ENCODE results near the gene CIP2A.

CIP2A gene

DNA sequence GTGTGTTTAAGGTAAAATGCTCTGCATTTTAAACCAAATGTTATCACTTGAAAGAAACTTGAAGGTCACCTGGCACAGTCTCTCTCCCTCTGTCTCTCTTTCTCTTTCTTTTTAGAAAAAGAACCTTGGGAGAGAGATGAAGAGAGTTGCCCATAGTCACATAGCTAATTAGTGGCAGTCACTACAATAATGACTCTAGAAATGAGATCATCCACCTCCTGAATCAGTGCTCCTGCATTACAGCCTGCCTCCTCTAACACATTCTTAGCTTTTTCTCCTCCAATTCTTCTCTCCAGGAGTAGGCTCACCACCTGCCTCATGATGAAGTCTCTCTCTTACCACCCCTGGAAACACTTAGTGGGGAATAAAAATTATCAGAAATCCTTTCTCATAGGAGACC is 81.3 kb downstream of the CIP2A start:
- Histone ChIP-seq H3K23ac (ENCODE audit: low read length in 2 of 2) (no peak overlapping the region), H4K8ac (ENCODE audit: low read length) (no peak overlapping the region), H2AFZ (ENCODE audit: low read depth, low read length) (no peak overlapping the region), H4K91ac (ENCODE audit: low read length) (no peak overlapping the region), H3K4me2 (ENCODE audit: low read length, poor library complexity, severe bottlenecking) (no peak overlapping the region), H2BK15ac (ENCODE audit: low read depth, poor library complexity, severe bottlenecking) (no peak overlapping the region), H3K9me3 (ENCODE audit: control insufficient read depth, low read length) (no peaks in the 10 kb centered on the region), H2BK12ac (ENCODE audit: low read length in 2 of 2) (no peak overlapping the region), H3K4me3 (ENCODE audit: insufficient read depth in 1 of 2, low read depth in 1 of 2, low read length in 2 of 2) (no peak overlapping the region), H3K14ac (ENCODE audit: low read length in 2 of 2) (no peak overlapping the region), H3K27ac (ENCODE audit: low read length, poor library complexity, severe bottlenecking) (no peak overlapping the region), H3K27me3 (ENCODE audit: control insufficient read depth in 1 of 2, insufficient read depth in 1 of 2, low read length in 2 of 2) (no peaks in the 10 kb centered on the region), H2AK5ac (ENCODE audit: low read length, severe bottlenecking) (no peak overlapping the region), H3K9ac (ENCODE audit: low read length) (no peak overlapping the region), H2BK5ac (ENCODE audit: low read depth, low read length, poor library complexity, severe bottlenecking) (no peak overlapping the region), H3K36me3 (ENCODE audit: control insufficient read depth in 1 of 2, insufficient read depth in 2 of 2, low read depth in 1 of 2, low read length in 2 of 2) (no peaks in the 10 kb centered on the region), H3K4me1 (ENCODE audit: control insufficient read depth, insufficient read depth, low read depth, low read length) (no peaks in the 10 kb centered on the region), H2BK120ac (ENCODE audit: low read depth, low read length) (no peak overlapping the region), H3K79me1 (replicated peaks; ENCODE audit: low read length, poor library complexity, severe bottlenecking) (no peaks in the 10 kb centered on the region), H3K4ac (ENCODE audit: low read depth in 1 of 2, low read length in 2 of 2) (no peak overlapping the region), H3K18ac (ENCODE audit: low read depth in 1 of 2, low read length in 2 of 2) (no peak overlapping the region)
- DNase-seq = no peak

DNA sequence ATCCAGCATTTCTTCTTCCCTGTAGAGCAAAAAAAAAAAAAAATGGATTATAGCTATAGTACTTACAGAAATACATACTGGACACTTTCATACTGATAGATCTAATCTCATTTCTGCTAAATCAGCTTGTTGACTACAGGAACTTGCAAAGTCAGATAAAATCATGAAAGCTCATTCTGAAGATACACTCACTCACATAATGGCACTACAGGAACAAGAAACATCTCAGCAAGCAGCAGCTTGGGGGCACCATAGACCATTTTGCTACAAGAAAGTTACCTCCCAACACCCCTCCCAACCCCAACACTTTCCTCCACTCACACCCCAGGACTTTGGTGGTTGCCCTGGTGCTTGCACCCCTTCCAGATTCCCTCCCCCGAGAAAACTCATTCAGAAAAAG is 83.4 kb downstream of the CIP2A start:
- H4K91ac ChIP-seq (ENCODE audit: low read length) = no peak overlapping the region

DNA sequence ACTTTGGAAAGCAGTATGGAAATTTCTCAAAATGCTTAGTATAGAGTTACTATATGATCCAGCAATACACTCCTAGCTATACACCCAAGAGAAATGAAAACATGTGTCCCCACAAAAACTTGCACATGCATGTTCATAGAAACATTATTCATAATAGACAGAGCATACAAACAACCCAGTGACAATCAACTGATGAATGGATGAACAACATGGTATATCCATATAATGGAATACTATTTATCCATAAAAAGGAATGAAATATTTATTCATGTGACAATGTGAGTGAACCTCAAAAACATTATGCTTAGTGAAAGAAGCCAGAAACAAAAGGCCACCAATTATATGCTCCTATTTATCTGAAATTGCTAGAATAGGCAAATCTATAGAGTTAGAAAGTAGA is 85.5 kb downstream of the CIP2A start:
- no peak overlapping the region for H2AFZ ChIP-seq (ENCODE audit: low read depth, low read length)
- H4K8ac ChIP-seq (ENCODE audit: low read length) = no peak overlapping the region
- no peak overlapping the region for H2BK12ac ChIP-seq (ENCODE audit: low read length in 2 of 2)
- no peak overlapping the region for H3K4ac ChIP-seq (ENCODE audit: low read depth in 1 of 2, low read length in 2 of 2)
- no peak overlapping the region for H3K4me3 ChIP-seq (ENCODE audit: insufficient read depth in 1 of 2, low read depth in 1 of 2, low read length in 2 of 2)
- no peak for DNase-seq
- H3K27me3 ChIP-seq (ENCODE audit: control insufficient read depth in 1 of 2, insufficient read depth in 1 of 2, low read length in 2 of 2) = no peaks in the 10 kb centered on the region
- H3K14ac ChIP-seq (ENCODE audit: low read length in 2 of 2) = no peak overlapping the region
- H3K36me3 ChIP-seq (ENCODE audit: control insufficient read depth in 1 of 2, insufficient read depth in 2 of 2, low read depth in 1 of 2, low read length in 2 of 2) = no peaks in the 10 kb centered on the region
- no peak overlapping the region for H3K23ac ChIP-seq (ENCODE audit: low read length in 2 of 2)
- no peak overlapping the region for H3K27ac ChIP-seq (ENCODE audit: low read length, poor library complexity, severe bottlenecking)
- no peak overlapping the region for H3K9ac ChIP-seq (ENCODE audit: low read length)
- no peaks in the 10 kb centered on the region for H3K4me1 ChIP-seq (ENCODE audit: control insufficient read depth, insufficient read depth, low read depth, low read length)
- no peak overlapping the region for H4K91ac ChIP-seq (ENCODE audit: low read length)
- H2BK5ac ChIP-seq (ENCODE audit: low read depth, low read length, poor library complexity, severe bottlenecking) = no peak overlapping the region
- H2BK120ac ChIP-seq (ENCODE audit: low read depth, low read length) = no peak overlapping the region
- no peaks in the 10 kb centered on the region for H3K79me1 ChIP-seq (replicated peaks; ENCODE audit: low read length, poor library complexity, severe bottlenecking)
- no peak overlapping the region for H2BK15ac ChIP-seq (ENCODE audit: low read depth, poor library complexity, severe bottlenecking)
- H2AK5ac ChIP-seq (ENCODE audit: low read length, severe bottlenecking) = no peak overlapping the region
- no peak overlapping the region for H3K4me2 ChIP-seq (ENCODE audit: low read length, poor library complexity, severe bottlenecking)
- H3K9me3 ChIP-seq (ENCODE audit: control insufficient read depth, low read length) = no peaks in the 10 kb centered on the region
- H3K18ac ChIP-seq (ENCODE audit: low read depth in 1 of 2, low read length in 2 of 2) = no peak overlapping the region

More for the DNA sequence above, 83.4 kb downstream of the CIP2A start:
- Histone ChIP-seq H3K4me3 (ENCODE audit: insufficient read depth in 1 of 2, low read depth in 1 of 2, low read length in 2 of 2) (no peak overlapping the region), H2BK12ac (ENCODE audit: low read length in 2 of 2) (no peak overlapping the region), H2AK5ac (ENCODE audit: low read length, severe bottlenecking) (no peak overlapping the region), H3K9ac (ENCODE audit: low read length) (no peak overlapping the region), H2BK120ac (ENCODE audit: low read depth, low read length) (no peak overlapping the region), H3K79me1 (replicated peaks; ENCODE audit: low read length, poor library complexity, severe bottlenecking) (no peaks in the 10 kb centered on the region), H3K27ac (ENCODE audit: low read length, poor library complexity, severe bottlenecking) (no peak overlapping the region), H3K23ac (ENCODE audit: low read length in 2 of 2) (no peak overlapping the region), H3K4ac (ENCODE audit: low read depth in 1 of 2, low read length in 2 of 2) (no peak overlapping the region), H3K4me1 (ENCODE audit: control insufficient read depth, insufficient read depth, low read depth, low read length) (no peaks in the 10 kb centered on the region), H3K4me2 (ENCODE audit: low read length, poor library complexity, severe bottlenecking) (no peak overlapping the region), H4K8ac (ENCODE audit: low read length) (no peak overlapping the region), H2BK15ac (ENCODE audit: low read depth, poor library complexity, severe bottlenecking) (no peak overlapping the region), H2BK5ac (ENCODE audit: low read depth, low read length, poor library complexity, severe bottlenecking) (no peak overlapping the region), H3K9me3 (ENCODE audit: control insufficient read depth, low read length) (no peaks in the 10 kb centered on the region), H2AFZ (ENCODE audit: low read depth, low read length) (no peak overlapping the region), H3K27me3 (ENCODE audit: control insufficient read depth in 1 of 2, insufficient read depth in 1 of 2, low read length in 2 of 2) (no peaks in the 10 kb centered on the region), H3K36me3 (ENCODE audit: control insufficient read depth in 1 of 2, insufficient read depth in 2 of 2, low read depth in 1 of 2, low read length in 2 of 2) (no peaks in the 10 kb centered on the region), H3K18ac (ENCODE audit: low read depth in 1 of 2, low read length in 2 of 2) (no peak overlapping the region), H3K14ac (ENCODE audit: low read length in 2 of 2) (no peak overlapping the region)
- no peak for DNase-seq
- WGBS = 86% methylated on average over 1 of the region's 1 CpG

DNA sequence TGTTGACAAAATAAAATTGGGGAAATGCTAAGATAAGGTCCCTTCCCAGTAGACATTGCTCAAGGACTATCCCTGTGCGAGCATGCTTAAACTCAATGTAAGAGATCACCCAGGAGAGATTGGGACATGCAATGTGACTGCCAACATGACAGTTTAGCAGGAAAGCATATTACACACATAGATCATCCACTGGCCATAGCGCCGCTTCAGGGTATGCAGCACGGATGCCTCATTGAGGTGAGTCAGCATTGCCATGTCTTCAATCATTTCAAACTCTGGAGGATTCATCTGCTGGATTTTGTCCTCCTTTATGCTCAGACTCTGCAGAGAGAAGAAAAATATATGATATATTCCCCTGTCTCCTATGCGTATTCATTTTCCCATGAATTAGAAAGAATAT is 87.7 kb downstream of the CIP2A start:
- Histone ChIP-seq H3K36me3 (ENCODE audit: control insufficient read depth in 1 of 2, insufficient read depth in 2 of 2, low read depth in 1 of 2, low read length in 2 of 2) (no peaks in the 10 kb centered on the region), H3K14ac (ENCODE audit: low read length in 2 of 2) (no peak overlapping the region), H3K4ac (ENCODE audit: low read depth in 1 of 2, low read length in 2 of 2) (no peak overlapping the region), H2AK5ac (ENCODE audit: low read length, severe bottlenecking) (no peak overlapping the region), H3K27me3 (ENCODE audit: control insufficient read depth in 1 of 2, insufficient read depth in 1 of 2, low read length in 2 of 2) (no peaks in the 10 kb centered on the region), H2BK12ac (ENCODE audit: low read length in 2 of 2) (no peak overlapping the region), H3K27ac (ENCODE audit: low read length, poor library complexity, severe bottlenecking) (no peak overlapping the region), H3K4me3 (ENCODE audit: insufficient read depth in 1 of 2, low read depth in 1 of 2, low read length in 2 of 2) (no peak overlapping the region), H3K79me1 (replicated peaks; ENCODE audit: low read length, poor library complexity, severe bottlenecking) (no peaks in the 10 kb centered on the region), H3K18ac (ENCODE audit: low read depth in 1 of 2, low read length in 2 of 2) (no peak overlapping the region), H3K23ac (ENCODE audit: low read length in 2 of 2) (no peak overlapping the region), H2BK120ac (ENCODE audit: low read depth, low read length) (no peak overlapping the region), H4K91ac (ENCODE audit: low read length) (no peak overlapping the region), H4K8ac (ENCODE audit: low read length) (no peak overlapping the region), H2AFZ (ENCODE audit: low read depth, low read length) (no peak overlapping the region), H3K9me3 (ENCODE audit: control insufficient read depth, low read length) (no peaks in the 10 kb centered on the region), H3K9ac (ENCODE audit: low read length) (no peak overlapping the region), H3K4me1 (ENCODE audit: control insufficient read depth, insufficient read depth, low read depth, low read length) (no peaks in the 10 kb centered on the region), H3K4me2 (ENCODE audit: low read length, poor library complexity, severe bottlenecking) (no peak overlapping the region), H2BK5ac (ENCODE audit: low read depth, low read length, poor library complexity, severe bottlenecking) (no peak overlapping the region), H2BK15ac (ENCODE audit: low read depth, poor library complexity, severe bottlenecking) (no peak overlapping the region)
- 92% methylated on average over 4 of the region's 5 CpGs for WGBS
- DNase-seq = no peak

Data from mesenchymal stem cell (in vitro differentiated cells and primary cell).